ENCODE measurements around the gene FOXP1. TPM values are rescaled to one million over a fixed set of nuclear protein-coding genes. Genes with fewer than 3 reads are reported as not detected.

Gene FOXP1
- total and polyA plus RNA-seq, 2 of the 13 experiments (the other 11 are each of a cell fraction or from before 2014, with no cell fraction given) = 40.4 to 59.0 TPM

- TF ChIP-seq RBM39 (IDR thresholded peaks at IDR 0.05; ENCODE audit: low read depth, low read length, poor library complexity, severe bottlenecking) (no peak), POLR2AphosphoS5 (IDR thresholded peaks at IDR 0.05; ENCODE audit: low read depth, low read length) (peak; percentile 37; the same call in 1 of the 2 replicates), ZFP41 (CRISPR knock-in tag; IDR thresholded peaks at IDR 0.05; ENCODE audit: borderline replicate concordance) (peak; percentile 48; the same call in 1 of the 2 replicates), ZNF354B (CRISPR knock-in tag; IDR thresholded peaks at IDR 0.05) (no peak), HOXA9 (CRISPR knock-in tag; IDR thresholded peaks at IDR 0.05; ENCODE audit: borderline replicate concordance) (no peak), CBX5 (CRISPR knock-in tag; IDR thresholded peaks at IDR 0.05; ENCODE audit: borderline replicate concordance) (peak; percentile 80; the same call in 1 of the 2 replicates), ATRX (CRISPR knock-in tag; IDR thresholded peaks at IDR 0.05; ENCODE audit: borderline replicate concordance) (no peak), ZNF724P (CRISPR knock-in tag; IDR thresholded peaks at IDR 0.05; ENCODE audit: borderline replicate concordance) (no peak), GABPB1 (CRISPR knock-in tag; IDR thresholded peaks at IDR 0.05) (0 out of 2 replicates have a peak, but pooled peaks have one; percentile 32), ZC3H13 (CRISPR knock-in tag; IDR thresholded peaks at IDR 0.05) (no peak), CC2D1A (CRISPR knock-in tag; IDR thresholded peaks at IDR 0.05) (no peak), ZNF232 (CRISPR knock-in tag; IDR thresholded peaks at IDR 0.05; ENCODE audit: borderline replicate concordance) (peak; percentile 58; the same call in 1 of the 2 replicates), ZFAT (CRISPR knock-in tag; conservative IDR thresholded peaks at IDR 0.05) (no peak), RFX5 (IDR thresholded peaks at IDR 0.05; ENCODE audit: low read depth, low read length) (no peak), ZNF772 (CRISPR knock-in tag; IDR thresholded peaks at IDR 0.05) (no peak), ZNF773 (CRISPR knock-in tag; IDR thresholded peaks at IDR 0.05; ENCODE audit: borderline replicate concordance) (no peak), HNRNPK (IDR thresholded peaks at IDR 0.05; ENCODE audit: low read depth, low read length, poor library complexity, severe bottlenecking) (no peak), BRD4 (CRISPR knock-in tag; IDR thresholded peaks at IDR 0.05) (0 out of 2 replicates have a peak, but pooled peaks have one; percentile 44), NFKBIZ (CRISPR knock-in tag; IDR thresholded peaks at IDR 0.05) (peak; percentile 71; the same call in 1 of the 2 replicates), SNAPC2 (CRISPR knock-in tag; IDR thresholded peaks at IDR 0.05) (no peak), EHMT2 (IDR thresholded peaks at IDR 0.05; ENCODE audit: borderline replicate concordance, low read depth, low read length) (no peak), GTF3A (CRISPR knock-in tag; conservative IDR thresholded peaks at IDR 0.05) (no peak), MTF2 (CRISPR knock-in tag; IDR thresholded peaks at IDR 0.05; ENCODE audit: borderline replicate concordance) (no peak), ZNF451 (CRISPR knock-in tag; IDR thresholded peaks at IDR 0.05) (no peak)
- TF ChIP-seq, protein P1, sequence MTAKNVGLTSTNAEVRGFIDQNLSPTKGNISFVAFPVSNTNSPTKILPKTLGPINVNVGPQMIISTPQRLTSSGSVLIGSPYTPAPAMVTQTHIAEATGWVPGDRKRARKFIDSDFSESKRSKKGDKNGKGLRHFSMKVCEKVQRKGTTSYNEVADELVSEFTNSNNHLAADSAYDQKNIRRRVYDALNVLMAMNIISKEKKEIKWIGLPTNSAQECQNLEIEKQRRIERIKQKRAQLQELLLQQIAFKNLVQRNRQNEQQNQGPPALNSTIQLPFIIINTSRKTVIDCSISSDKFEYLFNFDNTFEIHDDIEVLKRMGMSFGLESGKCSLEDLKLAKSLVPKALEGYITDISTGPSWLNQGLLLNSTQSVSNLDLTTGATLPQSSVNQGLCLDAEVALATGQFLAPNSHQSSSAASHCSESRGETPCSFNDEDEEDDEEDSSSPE (CRISPR knock-in tag; IDR thresholded peaks at IDR 0.05) = peak; percentile 32; the same call in 1 of the 2 replicates
- TF ChIP-seq, protein P2, sequence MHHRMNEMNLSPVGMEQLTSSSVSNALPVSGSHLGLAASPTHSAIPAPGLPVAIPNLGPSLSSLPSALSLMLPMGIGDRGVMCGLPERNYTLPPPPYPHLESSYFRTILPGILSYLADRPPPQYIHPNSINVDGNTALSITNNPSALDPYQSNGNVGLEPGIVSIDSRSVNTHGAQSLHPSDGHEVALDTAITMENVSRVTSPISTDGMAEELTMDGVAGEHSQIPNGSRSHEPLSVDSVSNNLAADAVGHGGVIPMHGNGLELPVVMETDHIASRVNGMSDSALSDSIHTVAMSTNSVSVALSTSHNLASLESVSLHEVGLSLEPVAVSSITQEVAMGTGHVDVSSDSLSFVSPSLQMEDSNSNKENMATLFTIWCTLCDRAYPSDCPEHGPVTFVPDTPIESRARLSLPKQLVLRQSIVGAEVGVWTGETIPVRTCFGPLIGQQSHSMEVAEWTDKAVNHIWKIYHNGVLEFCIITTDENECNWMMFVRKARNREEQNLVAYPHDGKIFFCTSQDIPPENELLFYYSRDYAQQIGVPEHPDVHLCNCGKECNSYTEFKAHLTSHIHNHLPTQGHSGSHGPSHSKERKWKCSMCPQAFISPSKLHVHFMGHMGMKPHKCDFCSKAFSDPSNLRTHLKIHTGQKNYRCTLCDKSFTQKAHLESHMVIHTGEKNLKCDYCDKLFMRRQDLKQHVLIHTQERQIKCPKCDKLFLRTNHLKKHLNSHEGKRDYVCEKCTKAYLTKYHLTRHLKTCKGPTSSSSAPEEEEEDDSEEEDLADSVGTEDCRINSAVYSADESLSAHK (CRISPR knock-in tag; IDR thresholded peaks at IDR 0.05; ENCODE audit: borderline replicate concordance) = no peak
- TF ChIP-seq, protein P3, sequence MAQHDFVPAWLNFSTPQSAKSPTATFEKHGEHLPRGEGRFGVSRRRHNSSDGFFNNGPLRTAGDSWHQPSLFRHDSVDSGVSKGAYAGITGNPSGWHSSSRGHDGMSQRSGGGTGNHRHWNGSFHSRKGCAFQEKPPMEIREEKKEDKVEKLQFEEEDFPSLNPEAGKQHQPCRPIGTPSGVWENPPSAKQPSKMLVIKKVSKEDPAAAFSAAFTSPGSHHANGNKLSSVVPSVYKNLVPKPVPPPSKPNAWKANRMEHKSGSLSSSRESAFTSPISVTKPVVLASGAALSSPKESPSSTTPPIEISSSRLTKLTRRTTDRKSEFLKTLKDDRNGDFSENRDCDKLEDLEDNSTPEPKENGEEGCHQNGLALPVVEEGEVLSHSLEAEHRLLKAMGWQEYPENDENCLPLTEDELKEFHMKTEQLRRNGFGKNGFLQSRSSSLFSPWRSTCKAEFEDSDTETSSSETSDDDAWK (CRISPR knock-in tag; IDR thresholded peaks at IDR 0.05) = no peak
Observed at GRCh38 chr3:71152892-71153265, 430.6 kb downstream of the FOXP1 start (continued).
